ENCODE data around the gene UPP2.

- no peak for TF ChIP-seq REST (IDR thresholded peaks at IDR 0.05; ENCODE audit: insufficient read depth in 1 of 2, low read depth in 2 of 2, low read length in 2 of 2)
- no peak for TF ChIP-seq TAF1 (IDR thresholded peaks at IDR 0.05; ENCODE audit: borderline replicate concordance, insufficient read depth, low read length)
- TF ChIP-seq SIN3A (IDR thresholded peaks at IDR 0.05; ENCODE audit: borderline replicate concordance, insufficient read depth, low read length), result no peak
- TF ChIP-seq POLR2AphosphoS5 (IDR thresholded peaks at IDR 0.05; ENCODE audit: low read depth, low read length), result no peak
Observed at GRCh38 chr2:158101384-158101926, at the start of gene UPP2.

All from PFSK-1 (cell line).